HepG2 (cell line): ENCODE measurements around the gene SPON2. TPM values are rescaled to one million over a fixed set of nuclear protein-coding genes. Genes with fewer than 3 reads are reported as not detected.

ENCODE experiments used
- ARNT2 ChIP-seq: sonication (generic); formaldehyde crosslinking; IDR thresholded peaks from 2 replicates; pipeline ENCODE4 v1.8.0; 2022; ENCODE audit warnings: mild to moderate bottlenecking, low read depth, missing genetic modification reagents, moderate library complexity
- CENPX ChIP-seq: sonication (generic); formaldehyde crosslinking; IDR thresholded peaks from 2 replicates; pipeline ENCODE4 v1.9.0; 2021; ENCODE audit warnings: mild to moderate bottlenecking, missing genetic modification reagents, moderate library complexity
- CREBL2 ChIP-seq: sonication (generic); formaldehyde crosslinking; IDR thresholded peaks from 2 replicates; pipeline ENCODE4 v1.8.1; 2023; ENCODE audit warnings: missing genetic modification reagents, mild to moderate bottlenecking, borderline replicate concordance
- DNMT1 ChIP-seq: sonication (generic); formaldehyde crosslinking; IDR thresholded peaks from 2 replicates; pipeline ENCODE4 v1.5.1; 2020; ENCODE audit warnings: mild to moderate bottlenecking, missing genetic modification reagents
- ELF4 ChIP-seq: sonication (generic); formaldehyde crosslinking; IDR thresholded peaks from 2 replicates; pipeline ENCODE4 v1.5.0; 2020; ENCODE audit warnings: missing genetic modification reagents, mild to moderate bottlenecking, moderate library complexity, borderline replicate concordance
- NR3C1 ChIP-seq: sonication (generic); formaldehyde crosslinking; IDR thresholded peaks from 2 replicates; pipeline ENCODE4 v1.4.0; 2020; ENCODE audit warnings: missing genetic modification reagents
- PHF20 ChIP-seq: sonication (generic); formaldehyde crosslinking; IDR thresholded peaks from 2 replicates; pipeline ENCODE4 v1.5.0; 2020; ENCODE audit warnings: mild to moderate bottlenecking, missing genetic modification reagents
- SIX4 ChIP-seq: sonication (generic); formaldehyde crosslinking; IDR thresholded peaks from 2 replicates; pipeline ENCODE4 v1.4.0; 2020; ENCODE audit warnings: missing genetic modification reagents
- TBX3 ChIP-seq: fragments of 450-650 bp; IDR thresholded peaks from 2 replicates; pipeline ENCODE4 v1.6.1; 2017; ENCODE audit warnings: antibody characterized with exemption, mild to moderate bottlenecking, inconsistent platforms, borderline replicate concordance
- TERF1 ChIP-seq: sonication (generic); formaldehyde crosslinking; IDR thresholded peaks from 2 replicates; pipeline ENCODE4 v1.8.0; 2022; ENCODE audit warnings: mild to moderate bottlenecking, missing genetic modification reagents, moderate library complexity
- ZBTB20 ChIP-seq: sonication (generic); formaldehyde crosslinking; IDR thresholded peaks from 2 replicates; pipeline ENCODE4 v1.8.1; 2023; ENCODE audit warnings: missing genetic modification reagents, low read depth, mild to moderate bottlenecking, borderline replicate concordance
- ZFX ChIP-seq: sonication (generic); formaldehyde crosslinking; IDR thresholded peaks from 2 replicates; pipeline ENCODE4 v1.4.0; 2020; ENCODE audit warnings: mild to moderate bottlenecking, low read depth, missing genetic modification reagents, moderate library complexity
- ZNF337 ChIP-seq: sonication (generic); formaldehyde crosslinking; IDR thresholded peaks from 2 replicates; pipeline ENCODE4 v1.5.1; 2020; ENCODE audit warnings: missing genetic modification reagents, low read depth, mild to moderate bottlenecking, borderline replicate concordance
- ZNF362 ChIP-seq: sonication (generic); formaldehyde crosslinking; IDR thresholded peaks from 2 replicates; pipeline ENCODE4 v1.4.0; 2020; ENCODE audit warnings: missing genetic modification reagents, mild to moderate bottlenecking, borderline replicate concordance
- ZNF430 ChIP-seq: sonication (generic); formaldehyde crosslinking; IDR thresholded peaks from 2 replicates; pipeline ENCODE4 v1.9.0; 2021; ENCODE audit warnings: mild to moderate bottlenecking, missing genetic modification reagents
- ZNF44 ChIP-seq: sonication (generic); formaldehyde crosslinking; IDR thresholded peaks from 2 replicates; pipeline ENCODE4 v1.5.1; 2020; ENCODE audit warnings: mild to moderate bottlenecking, missing genetic modification reagents
- ZNF512 ChIP-seq: sonication (generic); formaldehyde crosslinking; IDR thresholded peaks from 2 replicates; pipeline ENCODE4 v1.4.0; 2020; ENCODE audit warnings: mild to moderate bottlenecking, missing genetic modification reagents
- ZNF547 ChIP-seq: sonication (generic); formaldehyde crosslinking; IDR thresholded peaks from 2 replicates; pipeline ENCODE4 v1.5.1; 2020; ENCODE audit warnings: mild to moderate bottlenecking, missing genetic modification reagents
- ZNF598 ChIP-seq: sonication (generic); formaldehyde crosslinking; IDR thresholded peaks from 2 replicates; pipeline ENCODE4 v1.5.1; 2020; ENCODE audit warnings: mild to moderate bottlenecking, missing genetic modification reagents, borderline replicate concordance
- ZNF607 ChIP-seq: sonication (generic); formaldehyde crosslinking; IDR thresholded peaks from 2 replicates; pipeline ENCODE4 v1.5.1; 2020; ENCODE audit warnings: missing genetic modification reagents, mild to moderate bottlenecking, borderline replicate concordance
- ZSCAN31 ChIP-seq: sonication (generic); formaldehyde crosslinking; IDR thresholded peaks from 2 replicates; pipeline ENCODE4 v1.5.0; 2020; ENCODE audit warnings: low read depth, mild to moderate bottlenecking, missing genetic modification reagents
- polyA plus RNA-seq, 8 experiments: library from polyadenylated mRNA; depleted of rRNA in 3 of 8; stranded (reverse) in 7 of 8; unstranded in 1 of 8; fragments of >200 nt; fragmentation: Illumina TruSeq in 4 of 8; extraction: Trizol in 4 of 8; gene quantifications; 2 replicates each; pipeline versions ENCODE4 v1.2.1 to v1.2.3, GENCODE V29; 2011 to 2016; ENCODE audit warnings: low read depth in 4 of 8, missing spikeins in 1 of 8, mixed read lengths in 1 of 8; ENCODE audit not compliant: insufficient read depth in 1 of 8
- total RNA-seq, 5 experiments: library from RNA; depleted of rRNA; stranded (reverse); fragments of >200 nt; fragmentation: Illumina TruSeq; extraction: Trizol; gene quantifications; 2 replicates each; pipeline ENCODE4 v1.2.3, GENCODE V29; 2016; ENCODE audit warnings: low read depth in 1 of 5
- TF ChIP-seq, protein P1 (sequence below): sonication (generic); formaldehyde crosslinking; IDR thresholded peaks from 2 replicates; pipeline ENCODE4 v1.5.1; 2020; ENCODE audit warnings: mild to moderate bottlenecking, missing genetic modification reagents

The SPON2 gene
- total and polyA plus RNA-seq, 2 of the 13 experiments (the other 11 are each of a cell fraction or from before 2014, with no cell fraction given), result 17.4 to 55.2 TPM

DNA sequence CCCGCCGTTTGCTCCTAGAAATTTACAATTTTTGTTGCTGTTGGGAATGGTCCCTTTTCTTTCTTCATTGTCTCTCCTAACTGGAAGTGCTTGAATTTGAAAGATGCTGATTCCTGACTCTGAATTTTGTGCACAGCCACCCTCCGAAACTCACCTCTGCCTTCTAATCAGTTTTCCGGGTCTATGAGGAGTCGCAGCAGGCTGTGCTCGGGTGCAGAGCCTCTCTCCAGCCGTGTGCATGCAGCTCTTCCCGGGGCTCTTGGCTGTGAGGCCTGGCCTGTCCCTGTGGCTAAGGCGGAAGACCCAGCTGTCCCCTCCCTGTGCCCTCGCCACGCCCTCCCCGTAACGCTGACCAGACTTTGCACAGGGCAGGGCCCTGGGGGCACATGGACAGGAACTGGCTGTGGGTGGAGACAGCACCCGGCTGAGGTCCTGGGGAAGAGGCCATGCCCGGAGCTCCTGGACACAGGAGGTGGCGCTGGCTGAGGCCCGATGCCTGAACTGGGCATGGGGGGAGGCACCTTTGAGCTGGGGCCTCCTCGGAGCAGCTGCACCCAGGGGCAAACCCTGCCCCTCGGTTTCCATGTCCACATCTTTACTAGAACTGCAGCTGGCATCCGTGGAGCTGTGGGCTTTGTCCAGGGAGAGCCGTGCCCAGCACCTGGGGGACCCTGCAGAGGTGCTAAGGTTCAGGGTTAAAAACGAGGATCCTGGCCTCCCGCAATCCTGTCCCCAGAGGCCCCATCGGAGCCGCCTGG, 32.6 kb upstream of the SPON2 start (continued):
- TF ChIP-seq ZNF362 (CRISPR knock-in tag) (0 out of 2 replicates have a peak, but pooled peaks have one; percentile 44), TERF1 (CRISPR knock-in tag) (no peak), ZNF512 (CRISPR knock-in tag) (no peak), ZNF44 (0 out of 2 replicates have a peak, but pooled peaks have one; percentile 44), ZNF598 (0 out of 2 replicates have a peak, but pooled peaks have one; percentile 20), SIX4 (CRISPR knock-in tag) (peak; percentile 62; the same call in 1 of the 2 replicates), ZNF547 (CRISPR knock-in tag) (peak; percentile 90), TBX3 (no peak), ELF4 (CRISPR knock-in tag) (no peak), PHF20 (CRISPR knock-in tag) (peak; percentile 84), ZSCAN31 (CRISPR knock-in tag) (peak; percentile 80), CENPX (CRISPR knock-in tag) (no peak), NR3C1 (CRISPR knock-in tag) (no peak), CREBL2 (CRISPR knock-in tag) (no peak), ZNF607 (peak; percentile 92), ZBTB20 (CRISPR knock-in tag) (no peak), DNMT1 (0 out of 2 replicates have a peak, but pooled peaks have one; percentile 2), ZNF430 (CRISPR knock-in tag) (peak; percentile 84; the same call in 1 of the 2 replicates), ZNF337 (CRISPR knock-in tag) (peak; percentile 55; the same call in 1 of the 2 replicates), ARNT2 (CRISPR knock-in tag) (no peak), ZFX (peak; percentile 99)
- TF ChIP-seq, protein P1, sequence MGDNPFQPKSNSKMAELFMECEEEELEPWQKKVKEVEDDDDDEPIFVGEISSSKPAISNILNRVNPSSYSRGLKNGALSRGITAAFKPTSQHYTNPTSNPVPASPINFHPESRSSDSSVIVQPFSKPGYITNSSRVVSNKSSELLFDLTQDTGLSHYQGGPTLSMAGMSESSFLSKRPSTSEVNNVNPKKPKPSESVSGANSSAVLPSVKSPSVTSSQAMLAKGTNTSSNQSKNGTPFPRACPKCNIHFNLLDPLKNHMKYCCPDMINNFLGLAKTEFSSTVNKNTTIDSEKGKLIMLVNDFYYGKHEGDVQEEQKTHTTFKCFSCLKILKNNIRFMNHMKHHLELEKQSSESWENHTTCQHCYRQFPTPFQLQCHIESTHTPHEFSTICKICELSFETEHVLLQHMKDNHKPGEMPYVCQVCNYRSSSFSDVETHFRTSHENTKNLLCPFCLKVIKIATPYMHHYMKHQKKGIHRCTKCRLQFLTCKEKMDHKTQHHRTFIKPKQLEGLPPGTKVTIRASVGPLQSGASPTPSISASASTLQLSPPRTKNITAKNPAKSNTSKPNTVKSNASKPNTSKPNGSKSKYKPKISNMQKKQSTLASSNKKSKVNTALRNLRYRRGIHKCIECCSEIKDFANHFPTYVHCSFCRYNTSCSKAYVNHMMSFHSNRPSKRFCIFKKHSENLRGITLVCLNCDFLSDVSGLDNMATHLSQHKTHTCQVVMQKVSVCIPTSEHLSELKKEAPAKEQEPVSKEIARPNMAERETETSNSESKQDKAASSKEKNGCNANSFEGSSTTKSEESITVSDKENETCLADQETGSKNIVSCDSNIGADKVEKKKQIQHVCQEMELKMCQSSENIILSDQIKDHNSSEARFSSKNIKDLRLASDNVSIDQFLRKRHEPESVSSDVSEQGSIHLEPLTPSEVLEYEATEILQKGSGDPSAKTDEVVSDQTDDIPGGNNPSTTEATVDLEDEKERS (CRISPR knock-in tag), result no peak
